ENCODE measurements around the gene ADCY3.

The ADCY3 gene

DNA sequence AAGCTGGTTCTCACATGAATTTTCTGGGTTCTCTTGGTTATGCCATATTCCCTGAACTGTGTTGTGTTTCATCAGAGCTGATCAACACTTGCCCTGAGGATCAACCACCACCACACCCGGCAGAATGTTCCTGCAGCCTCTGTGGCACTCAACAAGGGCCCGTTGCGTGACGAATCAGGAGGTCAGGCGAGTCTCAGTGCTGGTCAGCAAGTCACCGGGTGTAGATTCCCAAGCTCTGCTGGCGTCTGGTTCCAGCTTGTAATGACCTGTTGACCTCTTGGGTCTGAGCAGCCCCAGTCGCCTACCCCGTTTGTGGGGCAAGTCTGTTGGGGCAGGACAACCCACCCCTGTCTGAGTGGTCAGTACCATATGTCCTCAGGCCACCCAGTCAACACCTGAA is 46.0 kb downstream of the ADCY3 start:
- DNase-seq (ENCODE audit: low read depth), result no peak

DNA sequence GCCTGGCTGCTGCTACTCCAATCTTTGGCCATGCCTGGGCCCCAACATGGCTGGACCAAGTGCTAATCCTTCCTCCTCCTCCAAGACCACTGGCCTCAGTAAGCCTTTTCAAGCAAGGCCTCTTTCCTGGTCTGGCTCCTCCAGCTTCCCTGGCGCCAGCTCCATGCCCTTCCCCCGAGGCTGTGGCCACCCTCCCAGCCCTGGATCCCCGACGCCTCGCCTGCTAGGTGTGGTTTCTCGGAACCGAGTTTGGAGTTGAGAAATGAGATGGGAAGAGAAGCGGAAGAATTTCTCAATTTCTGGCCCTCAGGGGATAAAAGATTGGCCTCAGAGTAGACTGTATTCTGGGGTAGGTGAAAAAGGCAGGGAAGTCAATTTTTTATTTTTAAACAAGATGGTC is 46.4 kb downstream of the ADCY3 start:
- DNase-seq (ENCODE audit: low read depth), result no peak

DNA sequence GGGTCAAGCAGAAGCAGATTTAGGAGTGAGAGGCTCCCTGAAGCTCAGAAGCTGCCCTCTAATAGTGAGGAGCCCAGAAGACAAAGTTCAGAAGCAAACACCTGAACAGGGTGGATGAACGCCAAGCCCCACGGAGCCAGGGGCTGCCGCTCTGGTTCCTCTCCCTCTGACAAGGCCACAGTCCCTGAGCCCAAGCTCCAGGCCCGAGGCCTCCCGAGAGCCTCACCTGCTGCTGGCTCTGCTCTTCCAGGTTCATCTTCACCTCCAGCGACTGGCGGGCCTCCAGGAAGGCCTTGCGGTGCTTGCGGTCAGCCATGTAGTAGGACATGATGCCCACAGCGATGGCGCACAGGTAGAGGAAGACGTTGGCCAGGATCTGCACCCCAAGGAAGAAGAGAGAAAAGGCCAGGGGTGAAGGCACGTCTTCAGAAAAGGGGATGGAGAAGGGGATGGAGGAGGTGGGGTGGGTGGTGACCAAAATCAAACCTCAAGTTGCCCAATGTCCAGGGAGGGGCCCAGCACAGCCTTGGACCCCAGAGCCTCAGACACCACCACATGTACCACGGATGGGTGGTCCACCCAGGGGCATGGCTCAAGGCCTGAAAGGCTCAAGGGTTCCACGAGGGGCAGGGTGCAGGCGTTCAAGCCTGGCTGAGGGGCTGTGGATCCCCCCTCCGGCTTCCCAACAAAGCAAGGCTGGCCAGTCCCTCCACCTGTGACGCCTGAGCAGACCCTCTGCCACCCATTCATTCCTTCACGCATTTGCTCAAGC is 47.5 kb downstream of the ADCY3 start:
- no peak for DNase-seq (ENCODE audit: low read depth)

DNA sequence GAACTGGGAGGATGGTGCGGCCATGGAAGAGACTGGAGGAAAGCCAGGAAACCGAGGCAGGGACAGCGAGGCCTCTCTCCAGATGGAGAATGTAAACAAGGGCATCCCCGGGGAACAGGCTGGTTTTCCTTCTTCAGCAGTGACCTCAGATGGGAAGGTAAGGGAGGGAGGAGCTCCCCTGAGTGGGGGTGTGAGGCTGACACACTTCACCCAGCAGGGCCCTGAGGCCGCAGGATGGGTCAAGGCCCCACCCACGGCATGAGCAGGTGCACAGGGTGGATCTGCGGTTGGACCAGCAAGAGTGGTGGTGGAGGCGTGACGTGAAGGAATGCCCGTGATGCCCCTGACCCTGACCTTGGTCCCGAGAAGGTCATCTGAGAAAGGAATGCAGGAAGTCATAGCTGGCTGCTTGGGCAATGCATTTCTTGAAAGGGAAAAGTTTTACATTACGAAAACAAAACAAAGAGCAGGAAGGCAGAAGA is 48.1 kb downstream of the ADCY3 start:
- DNase-seq (ENCODE audit: low read depth), result no peak

DNA sequence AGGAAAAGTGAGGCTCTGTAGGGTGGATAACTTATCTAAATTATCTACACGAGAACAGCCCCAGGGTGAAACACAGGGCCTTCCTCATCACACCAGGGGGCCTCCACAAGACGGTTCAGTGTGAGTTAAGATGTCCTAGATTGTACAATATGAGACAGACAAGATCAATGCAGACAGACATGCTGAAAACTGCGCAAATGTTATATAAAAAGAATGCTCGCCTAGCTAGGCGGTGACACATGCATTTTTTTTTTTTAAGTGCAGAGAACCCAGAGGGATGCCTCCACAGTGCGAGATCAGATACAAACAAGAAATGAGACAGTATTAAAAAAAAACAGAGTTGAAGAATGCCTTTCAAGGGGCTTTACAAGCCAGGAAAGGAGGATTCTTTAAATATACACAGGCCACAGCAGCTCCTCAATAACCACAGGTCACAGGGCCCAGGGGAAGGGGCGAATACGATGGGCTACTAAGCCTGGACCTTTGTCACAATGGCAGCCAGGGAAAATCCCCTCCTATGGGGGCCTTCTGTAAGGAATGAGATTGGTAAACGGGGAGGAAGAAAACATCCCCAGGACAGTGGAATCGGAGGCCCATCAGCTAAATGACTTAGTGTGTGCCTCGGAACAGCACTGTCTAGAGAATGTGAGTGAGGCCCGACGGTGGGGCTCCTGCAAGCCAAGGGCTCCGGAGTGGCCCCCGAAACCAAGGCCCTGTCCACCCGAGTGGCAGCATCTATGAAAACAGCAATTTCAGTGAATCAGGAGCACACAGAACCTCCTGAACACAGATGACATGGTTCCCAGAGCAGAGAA is 48.9 kb downstream of the ADCY3 start:
- no peak for DNase-seq (ENCODE audit: low read depth)

DNA sequence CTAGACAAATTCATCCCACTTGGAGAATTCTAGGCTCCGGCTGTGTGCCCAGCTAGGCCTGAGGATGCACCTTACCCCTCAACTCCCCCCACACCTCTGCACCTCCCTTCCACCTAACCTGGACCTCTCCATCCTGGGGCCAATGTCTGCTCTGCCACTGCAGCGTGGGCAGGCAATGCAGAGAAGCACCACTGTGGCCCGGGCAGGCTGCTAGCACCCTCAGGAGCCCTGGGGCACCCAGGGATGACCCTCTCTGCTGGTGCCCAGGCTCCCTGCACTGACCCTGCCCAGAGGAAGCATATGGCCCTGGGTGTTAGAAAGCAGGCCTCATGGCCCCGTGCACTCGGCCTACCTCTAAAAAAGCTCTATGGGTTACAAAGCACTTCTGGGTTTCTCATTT is 49.6 kb downstream of the ADCY3 start:
- no peak for DNase-seq (ENCODE audit: low read depth)

DNA sequence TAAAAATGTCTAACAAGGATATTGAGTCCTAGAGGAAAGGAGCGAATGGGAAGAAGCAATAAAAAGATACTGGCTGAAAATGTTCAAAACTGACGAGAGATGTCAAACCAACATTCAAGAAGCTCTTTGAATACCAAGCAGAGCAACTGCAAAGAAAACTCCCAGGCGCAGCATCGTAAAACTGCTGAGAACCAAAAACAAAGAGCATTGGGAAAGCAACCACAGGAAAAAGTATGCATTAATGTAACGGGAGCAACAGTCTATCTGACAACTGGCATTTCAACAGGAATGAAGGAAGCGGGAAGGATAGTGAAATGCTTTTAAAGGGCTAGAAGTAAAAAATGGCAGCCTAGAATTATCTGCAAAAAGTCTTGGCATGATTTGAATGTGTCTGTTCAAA is 53.1 kb downstream of the ADCY3 start:
- DNase-seq (ENCODE audit: low read depth), result no peak

DNA sequence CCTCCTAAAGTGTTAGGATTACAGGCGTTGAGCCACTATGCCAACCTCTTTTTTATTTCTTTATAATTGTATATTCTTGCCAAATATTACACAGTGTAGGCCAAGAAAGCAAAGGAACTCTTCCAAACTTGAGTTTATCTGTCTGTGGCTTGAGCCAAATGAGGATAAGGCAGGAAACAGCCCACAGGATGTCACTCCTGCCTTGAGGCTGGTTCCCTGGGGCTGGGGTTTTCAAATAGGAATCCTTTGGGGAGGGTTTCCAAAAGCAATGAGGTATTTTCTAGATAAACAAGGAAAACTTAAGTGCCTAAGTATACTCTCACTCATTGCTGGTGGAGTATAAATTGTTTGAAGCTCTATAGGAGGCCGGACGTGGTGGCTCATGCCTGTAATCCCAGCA is 56.4 kb downstream of the ADCY3 start:
- DNase-seq (ENCODE audit: low read depth), result no peak

DNA sequence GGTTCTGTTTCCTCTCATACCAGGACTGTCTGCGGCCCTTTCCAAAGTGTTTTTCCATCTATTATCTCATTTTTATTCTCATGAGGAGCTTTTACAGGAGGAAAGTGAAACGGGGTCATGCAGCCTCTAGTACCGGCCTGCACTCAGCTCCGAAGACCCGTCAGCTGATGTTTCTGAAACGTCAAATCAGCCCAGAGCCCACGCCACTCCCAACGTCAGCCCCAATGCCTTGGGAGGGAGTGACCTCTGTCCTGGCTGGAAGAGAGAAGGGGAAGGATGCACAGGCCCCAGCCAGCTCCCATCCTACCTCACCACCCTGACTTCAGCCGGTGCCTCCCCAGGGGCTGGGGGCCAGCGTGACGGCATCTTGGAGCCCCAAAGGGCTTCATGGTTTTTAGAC is 58.5 kb downstream of the ADCY3 start:
- DNase-seq (ENCODE audit: low read depth), result no peak

DNA sequence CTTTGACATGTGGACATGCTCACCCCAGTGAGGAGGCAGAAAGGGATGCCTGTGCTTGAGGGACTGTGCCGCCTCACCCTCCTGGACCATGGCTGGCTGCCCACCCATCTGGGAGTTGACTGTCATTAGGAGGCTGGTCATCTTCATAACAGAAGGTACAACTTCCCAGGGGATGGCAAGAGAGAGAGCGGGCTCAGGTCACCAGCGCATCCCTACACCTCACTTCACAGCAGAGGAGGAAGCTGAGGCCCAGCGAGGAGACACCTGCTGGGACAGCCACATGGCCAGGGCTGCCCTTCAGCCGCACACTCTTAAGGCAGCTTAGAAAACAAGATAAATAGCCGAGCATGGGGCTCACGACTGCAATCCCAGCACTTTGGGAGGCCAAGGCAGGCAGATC is 59.4 kb downstream of the ADCY3 start:
- no peak for DNase-seq (ENCODE audit: low read depth)

DNA sequence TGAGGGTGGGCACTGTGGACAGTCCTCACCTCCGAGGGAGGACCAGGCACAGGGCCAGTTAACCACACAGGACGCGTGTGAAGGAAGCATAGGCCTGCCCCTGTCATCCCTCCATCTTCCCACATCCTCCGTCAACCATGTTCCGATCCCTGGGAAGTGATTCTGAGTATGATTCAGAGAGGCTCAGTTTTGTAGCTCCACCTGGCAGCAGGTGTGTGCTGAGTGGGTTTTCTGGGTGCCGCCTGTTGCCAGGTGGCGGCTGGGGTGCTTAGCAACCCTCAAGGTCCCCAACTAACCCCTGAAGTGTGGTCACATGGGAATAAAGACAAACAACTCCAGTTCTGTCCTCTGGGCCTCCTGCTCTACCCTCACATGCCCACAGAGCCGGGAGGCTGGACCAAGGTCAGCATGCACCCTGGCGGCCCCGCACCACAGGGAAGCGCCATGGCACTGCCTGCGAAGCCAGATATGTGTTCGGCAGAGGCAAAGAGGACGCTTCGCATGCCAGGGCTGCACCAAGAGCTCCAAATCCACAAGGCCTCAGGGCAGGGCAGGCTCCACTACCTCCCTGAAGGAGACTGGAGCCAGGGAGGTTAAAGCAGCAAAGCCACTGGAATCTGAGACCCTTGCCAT is 60.0 kb downstream of the ADCY3 start:
- no peak for DNase-seq (ENCODE audit: low read depth)

DNA sequence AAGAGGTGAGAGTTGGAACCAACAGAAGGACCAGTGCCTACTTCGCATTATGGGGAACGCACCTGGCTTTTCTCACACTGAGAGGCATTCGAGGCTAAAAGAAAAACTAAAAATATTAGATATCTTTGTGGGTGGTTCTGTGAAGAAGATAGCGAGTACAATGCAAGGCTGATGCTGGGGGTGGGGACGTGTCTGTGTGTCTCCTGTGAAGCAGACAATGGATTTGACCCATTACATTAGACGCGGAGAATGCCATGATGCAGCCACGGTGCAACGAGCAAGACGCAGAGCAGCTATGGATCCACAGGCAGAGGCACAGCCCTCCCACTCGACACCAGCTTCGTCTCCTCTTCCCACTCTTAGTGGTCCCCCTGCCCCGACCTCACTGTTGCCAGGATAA is 61.0 kb downstream of the ADCY3 start:
- DNase-seq (ENCODE audit: low read depth), result no peak

DNA sequence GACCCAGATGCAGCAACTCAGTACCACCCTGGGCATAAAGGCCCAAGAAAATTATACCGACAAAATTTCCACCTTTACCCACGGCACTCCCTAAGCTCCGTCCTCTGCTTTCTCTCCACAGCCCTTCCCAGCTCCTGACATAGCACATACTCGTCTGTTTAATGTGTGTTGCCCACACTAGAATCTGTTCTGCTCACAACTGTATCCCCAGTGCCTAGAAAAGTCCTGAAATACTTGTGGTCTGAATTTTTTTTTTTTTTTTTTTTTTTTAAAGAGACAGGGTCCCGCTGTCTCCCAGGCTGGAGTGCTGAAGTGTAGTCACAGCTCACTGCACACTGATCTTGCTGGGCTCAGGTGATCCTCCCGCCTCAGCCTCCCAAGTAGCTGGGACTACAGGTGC is 62.3 kb downstream of the ADCY3 start:
- DNase-seq (ENCODE audit: low read depth), result no peak

DNA sequence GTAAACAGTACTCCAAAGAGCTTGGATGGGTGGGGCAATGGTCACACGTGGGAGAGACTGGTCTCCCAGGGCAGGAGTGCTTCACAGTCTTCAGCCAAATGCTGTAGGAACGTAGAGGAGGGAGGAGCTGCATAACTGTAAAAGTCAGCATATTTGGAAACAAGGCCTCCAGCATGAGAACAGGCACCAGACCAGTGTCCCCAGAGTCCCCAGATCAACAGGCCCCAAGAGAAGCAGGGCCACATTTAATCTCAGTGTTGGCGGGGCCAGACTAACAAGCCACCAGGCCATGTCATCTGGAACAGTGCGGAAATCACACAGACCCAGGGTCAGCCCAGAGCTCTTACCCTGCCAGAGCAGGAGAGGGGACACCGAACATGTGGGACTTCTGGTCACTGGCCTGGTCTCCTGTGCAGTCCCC is 63.2 kb downstream of the ADCY3 start:
- DNase-seq (ENCODE audit: low read depth), result no peak

DNA sequence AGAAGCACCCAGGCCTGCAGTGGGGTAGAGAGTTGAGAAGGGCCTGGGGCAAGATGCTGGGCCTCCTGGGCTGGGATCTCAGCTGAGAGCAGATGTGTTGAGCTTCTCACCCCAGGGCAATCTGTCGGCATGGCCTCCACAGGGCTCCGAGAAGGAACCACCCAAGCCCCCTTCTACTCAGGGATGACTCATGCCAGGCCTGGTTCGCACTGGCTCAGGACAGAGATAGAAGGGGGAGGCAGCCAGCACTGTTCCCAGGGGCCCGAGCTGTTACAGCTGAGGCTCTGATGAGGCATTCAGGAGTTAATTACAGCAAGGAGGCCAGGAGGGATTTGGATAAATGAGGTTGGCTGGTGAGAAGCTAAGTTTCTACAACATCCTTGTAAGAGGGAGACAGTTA is 64.3 kb downstream of the ADCY3 start:
- peak; percentile 43 for DNase-seq (ENCODE audit: low read depth)

DNA sequence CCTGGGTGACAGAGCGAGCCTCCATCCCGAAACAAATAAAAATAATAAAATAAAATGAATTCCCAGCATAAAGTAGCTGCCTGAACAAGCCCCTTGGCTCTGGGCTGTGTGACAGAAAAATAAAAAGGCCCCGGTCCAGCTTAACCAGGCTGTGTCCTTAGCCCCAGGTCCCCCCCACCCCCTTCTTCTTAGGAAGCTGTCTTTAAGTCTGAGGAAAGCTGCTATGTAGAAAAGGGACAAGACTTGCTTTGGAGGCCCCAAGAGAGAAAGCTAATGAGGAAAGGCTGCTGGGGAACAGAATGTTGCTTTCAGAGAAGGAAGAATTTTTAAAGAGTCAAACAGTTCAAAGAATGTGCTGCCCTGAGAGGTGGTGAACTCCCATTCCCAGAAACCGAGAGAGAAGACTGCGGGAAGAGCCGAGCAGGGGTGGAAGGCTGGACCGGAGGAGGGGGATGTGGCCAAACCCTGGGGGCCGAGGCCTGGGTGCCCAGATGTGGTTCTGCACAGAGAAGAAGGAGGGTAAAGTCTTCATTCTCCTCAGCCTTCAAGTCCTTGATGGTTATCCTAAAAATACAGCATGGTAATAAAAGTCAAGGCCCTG is 64.9 kb downstream of the ADCY3 start:
- no peak for DNase-seq (ENCODE audit: low read depth)

DNA sequence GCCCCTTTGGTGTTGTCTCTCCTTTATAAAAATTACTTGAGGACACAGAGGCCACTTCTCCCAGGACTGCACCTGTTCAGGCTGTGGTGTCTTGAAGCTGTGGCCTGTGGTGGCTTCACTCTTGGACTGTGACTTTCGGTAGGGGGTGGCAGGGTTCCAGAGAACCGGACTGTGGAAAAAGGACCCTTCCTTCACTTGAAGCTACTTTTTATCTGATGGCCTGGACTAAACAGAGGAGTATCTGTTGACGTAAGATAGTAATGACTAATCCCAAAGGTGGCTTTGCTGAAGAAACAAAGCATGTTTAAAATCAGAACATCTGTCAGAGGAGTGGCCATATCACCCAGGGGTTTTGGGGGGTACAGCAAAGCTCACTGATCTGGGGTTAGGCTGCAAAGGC is 66.0 kb downstream of the ADCY3 start:
- DNase-seq (ENCODE audit: low read depth), result no peak

DNA sequence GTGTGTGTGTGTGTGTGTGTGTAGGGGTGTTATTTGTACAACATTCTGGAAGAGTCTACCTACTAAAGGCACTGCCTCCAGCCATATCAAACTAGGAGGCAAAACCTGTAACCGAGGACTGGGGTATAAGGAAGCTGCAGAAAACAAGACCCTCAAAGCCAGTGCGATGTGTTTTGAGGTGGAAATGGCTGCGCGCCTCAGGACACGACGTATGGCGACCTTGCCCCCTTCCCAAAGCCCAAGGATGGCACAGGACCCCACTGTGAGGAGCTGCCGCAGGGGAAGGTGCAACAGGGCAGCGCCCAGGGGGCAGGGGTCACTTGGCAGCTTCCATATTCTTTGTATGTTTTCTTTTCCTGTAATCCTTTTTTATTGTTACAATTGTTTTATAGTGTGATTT is 67.0 kb downstream of the ADCY3 start:
- DNase-seq (ENCODE audit: low read depth), result no peak

DNA sequence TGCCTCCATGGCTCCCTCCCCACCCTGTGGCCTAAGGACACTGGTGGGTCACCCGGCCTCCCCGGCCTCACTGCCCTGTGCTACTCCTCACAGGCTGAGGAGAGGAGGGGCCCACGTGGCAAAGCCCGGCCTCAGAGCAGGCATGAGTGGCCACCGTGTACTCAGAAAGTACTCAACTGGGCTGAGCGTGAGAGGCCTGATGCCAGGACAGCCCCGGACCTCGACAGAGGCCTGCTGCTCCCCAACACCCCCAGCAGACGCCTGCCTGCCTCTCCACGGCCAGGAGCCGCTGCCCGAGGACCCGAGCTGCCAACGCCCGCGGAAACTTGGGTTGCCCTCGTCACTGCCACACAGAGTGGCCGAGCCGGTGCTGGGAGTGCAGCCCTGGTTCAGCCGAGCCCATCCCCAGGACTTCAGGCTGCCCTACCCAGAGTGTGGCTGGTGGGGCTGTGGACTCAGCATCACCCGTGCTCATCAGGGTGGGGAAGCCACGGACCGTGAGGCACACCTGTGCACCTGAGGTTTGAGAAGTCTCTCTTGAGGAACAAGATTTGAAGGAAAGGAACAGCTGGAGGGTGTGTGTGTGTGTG is 67.5 kb downstream of the ADCY3 start:
- DNase-seq (ENCODE audit: low read depth), result no peak

DNA sequence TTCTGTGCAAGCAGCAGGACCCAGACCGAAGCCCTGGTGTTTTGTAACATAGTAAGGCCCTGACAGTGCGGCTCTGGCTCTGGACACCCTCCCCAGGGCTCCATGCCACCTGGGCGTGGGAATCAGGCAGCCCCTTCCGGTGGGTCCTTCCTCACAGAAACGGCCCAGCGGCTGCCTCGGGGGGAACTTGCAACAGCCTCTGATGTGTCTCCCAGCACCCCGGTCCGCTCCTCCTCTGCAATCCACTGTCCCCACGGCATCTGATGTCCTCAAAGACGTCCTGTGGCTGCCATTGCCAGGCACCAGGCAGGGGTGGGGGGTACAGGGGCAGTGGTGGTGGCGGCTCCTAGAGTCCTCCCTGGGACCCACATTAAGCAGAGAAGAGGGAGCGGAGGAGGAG is 68.0 kb downstream of the ADCY3 start:
- DNase-seq (ENCODE audit: low read depth), result no peak

DNA sequence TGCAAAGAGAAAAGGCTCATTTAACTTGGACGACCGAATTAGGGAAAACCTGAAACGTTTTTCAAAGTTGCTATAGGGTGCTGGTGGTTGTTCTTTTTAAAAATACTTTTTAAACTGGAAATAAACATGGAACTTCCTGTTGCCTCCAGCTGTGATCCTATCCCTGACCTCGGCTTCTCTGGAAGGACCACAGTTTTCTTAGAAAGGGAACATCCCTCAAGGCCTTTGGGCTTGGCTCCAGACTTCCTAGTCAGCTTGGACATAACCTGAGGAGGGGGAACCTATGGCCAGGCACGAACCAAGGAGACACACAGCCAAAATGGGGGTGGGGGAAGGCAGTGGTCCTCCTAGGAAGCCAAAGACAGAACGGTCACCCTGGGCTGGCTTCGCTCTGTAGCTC is 69.1 kb downstream of the ADCY3 start:
- DNase-seq (ENCODE audit: low read depth), result no peak

DNA sequence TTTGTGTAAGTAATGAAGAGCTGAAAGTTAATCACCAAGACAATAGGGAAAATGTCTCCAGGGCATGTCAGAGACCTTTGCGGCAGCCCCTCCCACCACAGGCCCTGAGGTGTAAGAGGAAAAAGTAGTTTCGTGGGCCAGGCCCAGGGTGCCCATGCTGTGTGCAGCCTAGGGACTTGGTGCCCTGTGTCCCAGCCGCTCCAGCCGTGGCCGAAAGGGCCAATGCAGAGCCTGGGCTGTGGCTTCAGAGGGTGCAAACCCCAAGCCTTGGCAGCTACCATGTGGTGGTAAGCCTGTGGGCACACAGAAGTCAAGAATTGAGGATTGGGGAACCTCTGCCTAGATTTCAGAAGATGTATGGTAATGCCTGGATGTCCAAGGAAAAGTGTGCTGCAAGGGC is 74.3 kb downstream of the ADCY3 start:
- DNase-seq (ENCODE audit: low read depth), result no peak

Measured in stromal cell of bone marrow (primary cell).